Nephron (organoid): ENCODE data around the gene CAP2.
"Not testable (repeated sequence)": the region's sequence is repeated elsewhere in the genome, so short reads cannot be mapped to it uniquely, and the experiment has no call there.

Source experiments
- H3K27ac Mint-ChIP-seq, 3 experiments: 2 replicates each; pipeline ENCODE4 v1.8.0; 2020; ENCODE audit warnings: mixed read lengths in 3 of 3, mild to moderate bottlenecking in 2 of 3, moderate library complexity in 1 of 3
- H3K27me3 Mint-ChIP-seq: 2 replicates; pipeline ENCODE4 v1.8.0; 2021; ENCODE audit warnings: low read depth, mild to moderate bottlenecking, moderate library complexity, mixed read lengths
- H3K36me3 Mint-ChIP-seq: 2 replicates; pipeline ENCODE4 v1.8.0; 2020; ENCODE audit warnings: low read depth, mixed read lengths
- H3K4me1 Mint-ChIP-seq: 2 replicates; pipeline ENCODE4 v1.8.0; 2020; ENCODE audit warnings: mixed read lengths
- H3K4me3 Mint-ChIP-seq, 3 experiments: 2 replicates each; pipeline ENCODE4 v1.8.0; 2020; ENCODE audit warnings: mild to moderate bottlenecking in 3 of 3, mixed read lengths in 3 of 3, moderate library complexity in 2 of 3
- H3K9me3 Mint-ChIP-seq: 2 replicates; pipeline ENCODE4 v1.8.0; 2020; ENCODE audit warnings: mixed read lengths
- CTCF ChIP-seq, 3 experiments: fragments of 200-600 bp; sonication (generic); IDR thresholded peaks; one replicate each; pipeline ENCODE4 v1.5.0; 2021; ENCODE audit warnings: antibody characterized with exemption in 3 of 3; ENCODE audit not compliant: unreplicated experiment in 3 of 3

The CAP2 gene

GRCh38 chr6:17421406-17421805 lies 28.0 kb downstream of the CAP2 start:
- Mint-ChIP-seq H3K9me3 (no peaks in the 10 kb centered on the region), H3K4me1 (peaks cover 54% of the 10 kb centered on the region), H3K27me3 (no peaks in the 10 kb centered on the region), H3K27ac (peak overlapping the region in 1 of 3 experiments; percentile 40), H3K4me3 (peak overlapping the region in 1 of 3 experiments; percentile 20), H3K36me3 (no peaks in the 10 kb centered on the region)
- no peak for TF ChIP-seq CTCF (IDR thresholded peaks at IDR 0.05; ENCODE audit: unreplicated experiment in 3 of 3)

GRCh38 chr6:17423026-17423425 lies 29.6 kb downstream of the CAP2 start:
- Mint-ChIP-seq H3K27me3 (no peaks in the 10 kb centered on the region), H3K36me3 (peaks cover 8% of the 10 kb centered on the region), H3K9me3 (no peaks in the 10 kb centered on the region), H3K4me1 (peaks cover 55% of the 10 kb centered on the region), H3K4me3 (no peak overlapping the region), H3K27ac (peak overlapping the region in 2 of 3 experiments; percentile 30 to 71)
- no peak for TF ChIP-seq CTCF (IDR thresholded peaks at IDR 0.05; ENCODE audit: unreplicated experiment in 3 of 3)

- H3K4me3 Mint-ChIP-seq, result no peak overlapping the region
- peak overlapping the region in 2 of 3 experiments; percentile 7 to 45 for H3K27ac Mint-ChIP-seq
- H3K9me3 Mint-ChIP-seq, result no peaks in the 10 kb centered on the region
- no peaks in the 10 kb centered on the region for H3K27me3 Mint-ChIP-seq
- peaks cover 8% of the 10 kb centered on the region for H3K36me3 Mint-ChIP-seq
- TF ChIP-seq CTCF (IDR thresholded peaks at IDR 0.05; ENCODE audit: unreplicated experiment in 3 of 3), result no peak
- H3K4me1 Mint-ChIP-seq, result peaks cover 45% of the 10 kb centered on the region
These were observed 33.7 kb downstream of the CAP2 start for GRCh38 chr6:17427062-17427461.

DNA sequence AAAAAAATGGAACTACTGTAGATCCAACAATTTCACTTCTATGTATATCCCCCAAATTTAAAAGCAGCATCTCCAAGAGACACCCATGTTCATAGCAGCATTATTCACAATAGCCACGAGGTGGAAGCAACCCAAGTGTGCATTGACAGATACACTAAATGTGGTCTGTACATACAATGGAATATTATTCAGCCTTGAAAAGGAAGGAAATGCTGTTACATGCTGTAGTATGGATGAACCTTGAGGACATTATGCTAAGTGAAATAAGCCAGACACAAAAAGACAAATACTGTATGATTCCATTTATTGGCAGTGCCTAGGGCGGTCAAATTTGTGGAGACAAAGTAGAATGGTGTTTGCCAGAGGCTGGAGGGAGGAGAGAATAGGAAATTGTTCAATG lies 34.2 kb downstream of the CAP2 start:
- H3K36me3 Mint-ChIP-seq, result peaks cover 8% of the 10 kb centered on the region
- no peaks in the 10 kb centered on the region for H3K27me3 Mint-ChIP-seq
- H3K27ac Mint-ChIP-seq, result peak overlapping the region in 1 of 3 experiments; percentile 79
- H3K4me3 Mint-ChIP-seq, result no peak overlapping the region
- H3K4me1 Mint-ChIP-seq, result peaks cover 49% of the 10 kb centered on the region
- H3K9me3 Mint-ChIP-seq, result no peaks in the 10 kb centered on the region
- TF ChIP-seq CTCF (IDR thresholded peaks at IDR 0.05; ENCODE audit: unreplicated experiment in 3 of 3), result no peak

GRCh38 chr6:17428595-17429120 lies 35.3 kb downstream of the CAP2 start:
- H3K36me3 Mint-ChIP-seq, result not testable (repeated sequence)

DNA sequence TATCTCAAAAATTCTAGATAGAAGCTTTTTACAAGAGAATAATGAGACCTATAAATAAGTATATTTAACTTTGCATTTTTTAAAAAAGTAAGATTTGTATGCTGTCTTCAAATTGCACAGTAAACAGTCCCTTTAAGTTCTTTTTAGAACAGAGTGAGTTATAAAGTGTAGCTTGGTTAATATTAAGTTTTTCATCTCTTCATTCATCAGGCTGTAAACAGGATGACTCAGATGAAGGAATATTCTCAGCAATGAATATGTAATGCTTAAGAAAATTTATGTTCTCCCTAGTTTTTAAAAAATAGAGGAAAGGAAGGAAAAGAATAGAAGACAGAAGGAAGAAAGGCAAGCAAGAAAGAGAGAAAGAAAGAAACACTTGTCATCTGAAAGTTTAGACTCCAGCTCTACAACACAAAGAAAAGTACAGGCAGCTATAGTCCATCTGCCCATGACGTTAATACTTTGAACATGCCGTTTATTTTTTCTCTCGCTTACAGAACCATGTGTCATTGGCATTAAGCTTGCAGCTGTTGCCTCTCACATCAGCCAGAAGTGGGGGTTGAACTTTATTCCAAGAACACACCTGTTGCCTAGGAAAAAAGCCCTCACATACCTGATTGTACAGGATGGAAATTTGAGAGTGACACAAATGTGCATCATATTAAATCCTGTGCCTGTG lies 36.1 kb downstream of the CAP2 start:
- H3K9me3 Mint-ChIP-seq, result no peaks in the 10 kb centered on the region
- peak overlapping the region; percentile 47 to 59 (median 51) for H3K27ac Mint-ChIP-seq
- no peak for TF ChIP-seq CTCF (IDR thresholded peaks at IDR 0.05; ENCODE audit: unreplicated experiment in 3 of 3)
- peaks cover 41% of the 10 kb centered on the region for H3K4me1 Mint-ChIP-seq
- no peak overlapping the region for H3K4me3 Mint-ChIP-seq
- H3K36me3 Mint-ChIP-seq, result peaks cover 8% of the 10 kb centered on the region
- no peaks in the 10 kb centered on the region for H3K27me3 Mint-ChIP-seq

More at GRCh38 chr6:17428595-17429120, 35.3 kb downstream of the CAP2 start:
- not testable (repeated sequence) for H3K4me3 Mint-ChIP-seq, H3K27me3 Mint-ChIP-seq, H3K9me3 Mint-ChIP-seq, H3K27ac Mint-ChIP-seq
- H3K4me1 Mint-ChIP-seq, result peaks cover 41% of the 10 kb centered on the region
